HCT116 (cell line): ENCODE data around the gene TDRD9. TPM values are rescaled to one million over a fixed set of nuclear protein-coding genes. Genes with fewer than 3 reads are reported as not detected.

ENCODE experiments used
- ATAC-seq: fragments of 200-7000 bp; cut with Tn5 transposase; 2 replicates; pipeline ENCODE4 v1.9.1; 2020; ENCODE audit warnings: mild to moderate bottlenecking, moderate library complexity
- BruUV-seq: library from RNA; stranded (reverse); fragments of 400-500 nt; replicated peaks from 2 replicates; lab custom pipeline; 2021; lab: Mats Ljungman, UMichigan
- CTCF ChIA-PET: fragments of 300-600 bp; sonication (Branson Sonifier 250); formaldehyde crosslinking; loops from one replicate; lab custom pipeline; 2021; ENCODE audit warnings: antibody characterized with exemption; lab: Charles Lee
- POLR2A ChIA-PET: fragments of 300-600, 350-600 bp; sonication (Branson Sonifier 250); formaldehyde crosslinking; loops from one replicate; lab custom pipeline; 2021; ENCODE audit warnings: antibody characterized with exemption; lab: Charles Lee
- RAD21 ChIA-PET, 2 experiments: fragments of 300-600 bp; sonication (Branson Sonifier 250); formaldehyde crosslinking; loops; one replicate each; lab custom pipeline; 2023; ENCODE audit warnings: low total read pairs in 2 of 2; ENCODE audit not compliant: uncharacterized antibody in 2 of 2, unreplicated experiment in 2 of 2, low non-redundant PET in 1 of 2; lab: Charles Lee
- DNase-seq: peaks from one replicate; pipeline ENCODE4 v3.0.0-alpha.2; 2010; ENCODE audit warnings: low read depth, low spot score
- H2AFZ ChIP-seq: fragments of 200-600 bp; shearing (Covaris generic), sonication (generic); 2 replicates; pipeline ENCODE4 v1.6.1; 2017; ENCODE audit warnings: low read depth, mixed run types, mixed read lengths, antibody characterized with exemption, low read length; ENCODE audit not compliant: poor library complexity, severe bottlenecking
- H3K27ac ChIP-seq: 2 replicates; pipeline ENCODE4 v1.5.1; 2012; ENCODE audit warnings: low read depth, low read length
- H3K27me3 ChIP-seq: fragments of 200-600 bp; sonication (generic); 2 replicates; pipeline ENCODE4 v1.6.1; 2016; ENCODE audit warnings: mixed run types, low read length, mixed read lengths; ENCODE audit not compliant: insufficient read depth
- H3K36me3 ChIP-seq, 2 experiments: fragments of 200-500 bp in 1 of 2; fragments of 200-600 bp in 1 of 2; sonication (Bioruptor generic) in 1 of 2; sonication (generic) in 1 of 2; 2 replicates each; pipeline versions ENCODE4 v1.5.1 to v1.6.1; 2014 to 2016; ENCODE audit warnings: low read length in 2 of 2, inconsistent platforms in 1 of 2, mixed read lengths in 1 of 2, mixed run types in 1 of 2; ENCODE audit not compliant: insufficient read depth in 2 of 2, control insufficient read depth in 1 of 2
- H3K4me1 ChIP-seq, 2 experiments: fragments of 200-600 bp in 1 of 2; sonication (generic) in 1 of 2; 2 replicates each; pipeline versions ENCODE4 v1.5.1 to v1.6.1; 2012 to 2017; ENCODE audit warnings: low read length in 2 of 2, inconsistent platforms in 1 of 2, mild to moderate bottlenecking in 1 of 2, mixed read lengths in 1 of 2, mixed run types in 1 of 2, moderate library complexity in 1 of 2; ENCODE audit not compliant: insufficient read depth in 2 of 2, control insufficient read depth in 1 of 2
- H3K4me2 ChIP-seq: fragments of 200-600 bp; sonication (generic); 2 replicates; pipeline ENCODE4 v1.6.1; 2017; ENCODE audit warnings: mixed run types, low read length, mixed read lengths
- H3K4me3 ChIP-seq, 2 experiments: fragments of 200-600 bp in 1 of 2; sonication (generic) in 1 of 2; replicated peaks in 1 of 2; 2 replicates each; pipeline ENCODE4 v1.5.1; 2011 to 2016; ENCODE audit warnings: low read length in 2 of 2, control low read depth in 1 of 2, low read depth in 1 of 2, mild to moderate bottlenecking in 1 of 2, mixed read lengths in 1 of 2, mixed run types in 1 of 2
- H3K79me2 ChIP-seq: fragments of 200-600 bp; sonication (generic); 2 replicates; pipeline ENCODE4 v1.6.1; 2017; ENCODE audit warnings: mild to moderate bottlenecking, mixed run types, low read length, moderate library complexity, mixed read lengths; ENCODE audit not compliant: insufficient read depth
- H3K9ac ChIP-seq: fragments of 200-600 bp; sonication (generic); 2 replicates; pipeline ENCODE4 v1.6.1; 2016; ENCODE audit warnings: low read length, mixed read lengths
- H3K9me2 ChIP-seq: fragments of 200-600 bp; sonication (generic), shearing (Covaris generic); 2 replicates; pipeline ENCODE4 v1.6.1; 2017; ENCODE audit warnings: mixed run types, mild to moderate bottlenecking, moderate library complexity; ENCODE audit not compliant: insufficient read depth
- H3K9me3 ChIP-seq, 2 experiments: fragments of 200-500 bp in 1 of 2; fragments of 200-600 bp in 1 of 2; sonication (Bioruptor generic) in 1 of 2; sonication (generic) in 1 of 2; 2 replicates each; pipeline ENCODE4 v1.6.1; 2014 to 2017; ENCODE audit warnings: low read length in 2 of 2, mixed read lengths in 2 of 2, inconsistent platforms in 1 of 2, low read depth in 1 of 2, mild to moderate bottlenecking in 1 of 2, mixed run types in 1 of 2, moderate library complexity in 1 of 2; ENCODE audit not compliant: control insufficient read depth in 1 of 2, insufficient read depth in 1 of 2
- H4K20me1 ChIP-seq: fragments of 200-600 bp; sonication (generic), shearing (Covaris generic); 2 replicates; pipeline ENCODE4 v1.6.1; 2017; ENCODE audit warnings: mixed run types, mild to moderate bottlenecking, moderate library complexity; ENCODE audit not compliant: insufficient read depth
- CBX3 ChIP-seq: IDR thresholded peaks from 2 replicates; pipeline ENCODE4 v1.6.1; 2012; ENCODE audit warnings: low read depth
- CTCF ChIP-seq, 3 experiments: fragments of 200-600 bp in 1 of 3; sonication (generic) in 1 of 3; IDR thresholded peaks in 2 of 3; conservative IDR thresholded peaks in 1 of 3; 2 replicates each; pipeline ENCODE4 v1.5.1; 2012 to 2017; ENCODE audit warnings: low read depth in 2 of 3, low read length in 2 of 3, antibody characterized with exemption in 1 of 3, borderline replicate concordance in 1 of 3, control low read depth in 1 of 3, mild to moderate bottlenecking in 1 of 3, mixed read lengths in 1 of 3, mixed run types in 1 of 3, moderate library complexity in 1 of 3; ENCODE audit not compliant: insufficient read depth in 1 of 3
- ELF1 ChIP-seq: IDR thresholded peaks from 2 replicates; pipeline ENCODE4 v1.6.1; 2012; ENCODE audit warnings: low read depth, borderline replicate concordance
- EZH2 ChIP-seq: fragments of 200-600 bp; sonication (generic); IDR thresholded peaks from 2 replicates; pipeline ENCODE4 v1.6.1; 2017; ENCODE audit warnings: antibody characterized with exemption, mixed run types
- EZH2phosphoT487 ChIP-seq: fragments of 200-600 bp; IDR thresholded peaks from 2 replicates; pipeline ENCODE4 v1.6.1; 2018; ENCODE audit warnings: antibody characterized with exemption, borderline replicate concordance
- FOSL1 ChIP-seq: IDR thresholded peaks from 2 replicates; pipeline ENCODE4 v1.6.1; 2012; ENCODE audit warnings: low read depth
- JUND ChIP-seq: IDR thresholded peaks from 2 replicates; pipeline ENCODE4 v1.6.1; 2012
- POLR2A ChIP-seq: IDR thresholded peaks from 2 replicates; pipeline ENCODE4 v1.7.0; 2011; ENCODE audit warnings: borderline replicate concordance; ENCODE audit not compliant: insufficient read depth, insufficient read length; ENCODE audit errors: extremely low read depth
- POLR2AphosphoS5 ChIP-seq: IDR thresholded peaks from 2 replicates; pipeline ENCODE4 v1.6.1; 2011; ENCODE audit warnings: mild to moderate bottlenecking, low read depth, low read length, moderate library complexity
- RAD21 ChIP-seq: IDR thresholded peaks from 2 replicates; pipeline ENCODE4 v1.6.1; 2012; ENCODE audit warnings: low read depth, mild to moderate bottlenecking
- SIN3A ChIP-seq: IDR thresholded peaks from 2 replicates; pipeline ENCODE4 v1.6.1; 2012; ENCODE audit warnings: low read depth
- SRF ChIP-seq: IDR thresholded peaks from 2 replicates; pipeline ENCODE4 v1.6.1; 2012; ENCODE audit warnings: low read depth
- TCF7L2 ChIP-seq: IDR thresholded peaks from 2 replicates; pipeline ENCODE4 v1.7.0; 2011; ENCODE audit warnings: borderline replicate concordance, inconsistent platforms; ENCODE audit not compliant: insufficient read depth, insufficient read length; ENCODE audit errors: extremely low read depth
- ZFX ChIP-seq: fragments of 450-650 bp; IDR thresholded peaks from 2 replicates; pipeline ENCODE4 v1.6.1; 2017
- ZNF274 ChIP-seq: fragments of 200-500 bp; sonication (Bioruptor generic); IDR thresholded peaks from 2 replicates; pipeline ENCODE4 v1.6.1; 2014; ENCODE audit warnings: mild to moderate bottlenecking, low read depth, low read length, inconsistent platforms
- intact Hi-C: fragments of 100-400 bp; cut with micrococcal nuclease; formaldehyde crosslinking; loops from 2 replicates; pipeline ENCODE4 v1.10.0; 2022
- total RNA-seq: library from RNA; stranded (reverse); gene quantifications from one replicate; pipeline ENCODE4 v1.2.1, GENCODE V29; 2021; ENCODE audit not compliant: unreplicated experiment

TDRD9 gene
- total RNA-seq, 1 experiment from 2014 or later: not detected

GRCh38 chr14:104004849-104005248, 76.6 kb downstream of the TDRD9 start:
- H4K20me1 ChIP-seq: no peaks in the 10 kb centered on the region
- no peaks in the 10 kb centered on the region for H3K9me2 ChIP-seq
- DNase-seq: no peak
- no peak overlapping the region for H3K27ac ChIP-seq
- POLR2A ChIA-PET: no interaction called here
- no peak overlapping the region for H3K4me2 ChIP-seq
- BruUV-seq: no TSS peak
- CTCF ChIA-PET: no interaction called here
- H3K36me3 ChIP-seq: no peaks in the 10 kb centered on the region
- H3K4me1 ChIP-seq: no peaks in the 10 kb centered on the region
- H3K9ac ChIP-seq: no peak overlapping the region
- H3K79me2 ChIP-seq: no peaks in the 10 kb centered on the region
- no peak for ATAC-seq
- H3K9me3 ChIP-seq: no peaks in the 10 kb centered on the region
- no peak overlapping the region for H2AFZ ChIP-seq
- no peaks in the 10 kb centered on the region for H3K27me3 ChIP-seq
- RAD21 ChIA-PET: no interaction called here
- H3K4me3 ChIP-seq: no peak overlapping the region
- TF ChIP-seq TCF7L2 (no peak), ELF1 (no peak), POLR2A (no peak), CTCF (IDR thresholded peaks at IDR 0.05 in 2 of 3, conservative IDR thresholded peaks at IDR 0.05 in 1 of 3; ENCODE audit: borderline replicate concordance in 1 of 3, insufficient read depth in 1 of 3, low read depth in 2 of 3, low read length in 2 of 3) (no peak), SIN3A (no peak), FOSL1 (no peak), RAD21 (no peak)
- intact Hi-C loops: no loop called here

GRCh38 chr14:104005489-104005888, 77.2 kb downstream of the TDRD9 start:
- DNase-seq (no peak), ATAC-seq (no peak)
- ChIA-PET POLR2A (no interaction called here), RAD21 (no interaction called here), CTCF (no interaction called here)
- intact Hi-C loops: no loop called here
- Histone ChIP-seq H3K4me1 (no peaks in the 10 kb centered on the region), H3K27me3 (no peaks in the 10 kb centered on the region), H3K4me3 (no peak overlapping the region), H4K20me1 (no peaks in the 10 kb centered on the region), H3K9me2 (no peaks in the 10 kb centered on the region), H3K9me3 (no peaks in the 10 kb centered on the region), H2AFZ (no peak overlapping the region), H3K9ac (no peak overlapping the region), H3K36me3 (no peaks in the 10 kb centered on the region), H3K79me2 (no peaks in the 10 kb centered on the region), H3K4me2 (no peak overlapping the region), H3K27ac (no peak overlapping the region)
- BruUV-seq: no TSS peak
- no peak for TF ChIP-seq ZNF274
- no peak for TF ChIP-seq ELF1
- no peak for TF ChIP-seq EZH2phosphoT487
- no peak for TF ChIP-seq POLR2AphosphoS5
- no peak for TF ChIP-seq JUND
- TF ChIP-seq TCF7L2: no peak
- TF ChIP-seq CTCF (IDR thresholded peaks at IDR 0.05 in 2 of 3, conservative IDR thresholded peaks at IDR 0.05 in 1 of 3; ENCODE audit: borderline replicate concordance in 1 of 3, insufficient read depth in 1 of 3, low read depth in 2 of 3, low read length in 2 of 3): no peak
- TF ChIP-seq CBX3: no peak
- no peak for TF ChIP-seq SRF
- TF ChIP-seq EZH2: no peak
- no peak for TF ChIP-seq ZFX
